K562 (cell line): ENCODE data around the gene PEDS1. TPM values are rescaled to one million over a fixed set of nuclear protein-coding genes. Genes with fewer than 3 reads are reported as not detected.
A peak's percentile ranks its signal among the peaks of the same experiment; 100 is the strongest.

Experiments
- CTBP1 ChIP-seq: fragments of 450-650 bp; IDR thresholded peaks from 2 replicates; pipeline ENCODE4 v1.6.1; 2016; ENCODE audit warnings: borderline replicate concordance
- DIDO1 ChIP-seq: fragments of 450-650 bp; IDR thresholded peaks from 2 replicates; pipeline ENCODE4 v1.6.1; 2016; ENCODE audit warnings: low read depth, missing biosample characterization, missing genetic modification characterization
- FOS ChIP-seq: IDR thresholded peaks from 3 replicates; pipeline ENCODE4 v1.6.1; 2011; ENCODE audit not compliant: insufficient read length; ENCODE audit errors: extremely low read depth
- HDAC3 ChIP-seq: fragments of 450-650 bp; IDR thresholded peaks from 2 replicates; pipeline ENCODE4 v1.6.1; 2018; ENCODE audit warnings: borderline replicate concordance, mild to moderate bottlenecking, moderate library complexity; ENCODE audit not compliant: partially characterized antibody
- KLF16 ChIP-seq: IDR thresholded peaks from 2 replicates; pipeline ENCODE4 v1.6.1; 2016; ENCODE audit warnings: antibody characterized with exemption
- NFYB ChIP-seq: IDR thresholded peaks from 2 replicates; pipeline ENCODE4 v1.6.1; 2011; ENCODE audit warnings: mild to moderate bottlenecking, moderate library complexity; ENCODE audit not compliant: insufficient read length; ENCODE audit errors: extremely low read depth
- SMAD1 ChIP-seq: fragments of 150-350 bp; IDR thresholded peaks from 2 replicates; pipeline ENCODE4 v1.6.1; 2014; ENCODE audit warnings: low read length, low read depth; ENCODE audit not compliant: partially characterized antibody
- SNIP1 ChIP-seq: fragments of 450-650 bp; IDR thresholded peaks from 2 replicates; pipeline ENCODE4 v1.7.1; 2017; ENCODE audit warnings: low read depth, mild to moderate bottlenecking
- SPI1 ChIP-seq: IDR thresholded peaks from 2 replicates; pipeline ENCODE4 v1.6.1; 2011; ENCODE audit warnings: low read depth, low read length, control low read depth, borderline replicate concordance
- polyA plus RNA-seq, 8 experiments: library from polyadenylated mRNA; depleted of rRNA in 4 of 8; stranded (reverse) in 5 of 8; unstranded in 3 of 8; fragments of >200 nt; fragmentation: Nextera tagmentation in 2 of 8; fragmentation: Illumina TruSeq in 1 of 8; extraction: Ambion mirVana in 2 of 8; extraction: Trizol in 1 of 8; gene quantifications; 2 replicates each; pipeline versions ENCODE4 v1.2.1 to v1.2.3, GENCODE V29; 2011 to 2014; ENCODE audit warnings: inconsistent platforms in 1 of 8, missing spikeins in 1 of 8
- total RNA-seq, 7 experiments: library from RNA; depleted of rRNA in 6 of 7; stranded (reverse); fragments of >200 nt in 6 of 7; fragmentation: Illumina TruSeq in 2 of 7; extraction: Trizol in 2 of 7; gene quantifications; 2 replicates each; pipeline versions ENCODE4 v1.2.1 to v1.2.3, GENCODE V29; 2011 to 2021; ENCODE audit warnings: low replicate concordance in 1 of 7
- TF ChIP-seq, protein P1 (sequence below): fragments of 450-650 bp; IDR thresholded peaks from 2 replicates; pipeline ENCODE4 v1.6.1; 2017; ENCODE audit warnings: antibody characterized with exemption, mild to moderate bottlenecking
- TF ChIP-seq, protein P2 (sequence below): sonication (generic); formaldehyde crosslinking; IDR thresholded peaks from 2 replicates; pipeline ENCODE4 v1.8.0; 2022; ENCODE audit warnings: missing genetic modification reagents, mild to moderate bottlenecking, borderline replicate concordance
- TF ChIP-seq, protein P3 (sequence below), 2 experiments: IDR thresholded peaks; 2 replicates each; pipeline ENCODE4 v1.6.1; 2011; ENCODE audit warnings: borderline replicate concordance in 1 of 2, control low read depth in 1 of 2, low read depth in 1 of 2, low read length in 1 of 2, mild to moderate bottlenecking in 1 of 2, mixed read lengths in 1 of 2, moderate library complexity in 1 of 2; ENCODE audit not compliant: insufficient read depth in 1 of 2, insufficient read length in 1 of 2, poor library complexity in 1 of 2, severe bottlenecking in 1 of 2; ENCODE audit errors: extremely low read depth in 1 of 2
- TF ChIP-seq, protein P4 (sequence below): fragments of 450-650 bp; IDR thresholded peaks from 2 replicates; pipeline ENCODE4 v1.7.0; 2016; ENCODE audit warnings: borderline replicate concordance
- TF ChIP-seq, protein P5 (sequence below): fragments of 450-650 bp; formaldehyde crosslinking; conservative IDR thresholded peaks from 2 replicates; pipeline ENCODE4 v1.4.0; 2022; ENCODE audit warnings: mild to moderate bottlenecking, missing genetic modification characterization
- TF ChIP-seq, protein P6 (sequence below), 2 experiments: fragments of 250-450 bp in 1 of 2; fragments of 450-650 bp in 1 of 2; sonication (Bioruptor Pico) in 1 of 2; IDR thresholded peaks; 2 replicates each; pipeline versions ENCODE4 v1.6.1 to v1.8.0; 2016 to 2021; ENCODE audit warnings: mild to moderate bottlenecking in 2 of 2, moderate library complexity in 2 of 2, missing compliant biosample characterization in 1 of 2, missing genetic modification characterization in 1 of 2

Gene PEDS1
- total and polyA plus RNA-seq, 9 of the 15 experiments (the other 6 are each of a cell fraction or from before 2014, with no cell fraction given) = 2.9 to 38.5 (median 24.2) TPM

DNA sequence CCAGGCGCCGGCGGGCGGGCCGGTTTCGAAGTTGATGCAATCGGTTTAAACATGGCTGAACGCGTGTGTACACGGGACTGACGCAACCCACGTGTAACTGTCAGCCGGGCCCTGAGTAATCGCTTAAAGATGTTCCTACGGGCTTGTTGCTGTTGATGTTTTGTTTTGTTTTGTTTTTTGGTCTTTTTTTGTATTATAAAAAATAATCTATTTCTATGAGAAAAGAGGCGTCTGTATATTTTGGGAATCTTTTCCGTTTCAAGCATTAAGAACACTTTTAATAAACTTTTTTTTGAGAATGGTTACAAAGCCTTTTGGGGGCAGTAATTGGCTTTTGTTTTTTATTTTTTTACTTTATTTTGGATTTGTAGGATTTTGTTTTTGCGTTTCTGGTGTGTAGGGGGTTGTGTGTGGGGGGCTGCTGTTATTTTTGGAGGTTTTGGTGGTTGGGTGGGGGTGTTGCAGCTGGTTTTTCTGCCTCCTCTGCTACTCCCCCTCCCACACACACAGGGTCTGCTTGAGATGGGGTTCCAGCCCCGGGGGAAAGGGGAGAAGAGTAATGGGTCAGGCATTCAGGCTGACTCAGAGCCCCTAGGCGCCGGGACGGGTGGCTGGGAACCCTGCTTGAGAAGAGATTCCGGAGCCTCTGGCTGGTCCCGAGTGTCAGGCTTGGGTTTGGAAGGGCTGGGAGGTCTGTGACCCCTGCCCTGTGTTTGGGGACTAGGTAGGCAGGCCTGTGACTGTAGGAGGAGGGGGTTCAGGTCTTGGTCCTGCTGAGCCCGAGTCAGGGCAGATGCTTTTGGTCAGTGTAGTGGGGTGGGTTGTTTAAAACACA, 39.1 kb upstream of the PEDS1 start (continued):
- TF ChIP-seq NFYB (no peak), DIDO1 (tag) (no peak), SNIP1 (peak; percentile 71), SPI1 (no peak), FOS (no peak), KLF16 (no peak), HDAC3 (peak; percentile 78), CTBP1 (no peak), SMAD1 (no peak)
- TF ChIP-seq, protein P1, sequence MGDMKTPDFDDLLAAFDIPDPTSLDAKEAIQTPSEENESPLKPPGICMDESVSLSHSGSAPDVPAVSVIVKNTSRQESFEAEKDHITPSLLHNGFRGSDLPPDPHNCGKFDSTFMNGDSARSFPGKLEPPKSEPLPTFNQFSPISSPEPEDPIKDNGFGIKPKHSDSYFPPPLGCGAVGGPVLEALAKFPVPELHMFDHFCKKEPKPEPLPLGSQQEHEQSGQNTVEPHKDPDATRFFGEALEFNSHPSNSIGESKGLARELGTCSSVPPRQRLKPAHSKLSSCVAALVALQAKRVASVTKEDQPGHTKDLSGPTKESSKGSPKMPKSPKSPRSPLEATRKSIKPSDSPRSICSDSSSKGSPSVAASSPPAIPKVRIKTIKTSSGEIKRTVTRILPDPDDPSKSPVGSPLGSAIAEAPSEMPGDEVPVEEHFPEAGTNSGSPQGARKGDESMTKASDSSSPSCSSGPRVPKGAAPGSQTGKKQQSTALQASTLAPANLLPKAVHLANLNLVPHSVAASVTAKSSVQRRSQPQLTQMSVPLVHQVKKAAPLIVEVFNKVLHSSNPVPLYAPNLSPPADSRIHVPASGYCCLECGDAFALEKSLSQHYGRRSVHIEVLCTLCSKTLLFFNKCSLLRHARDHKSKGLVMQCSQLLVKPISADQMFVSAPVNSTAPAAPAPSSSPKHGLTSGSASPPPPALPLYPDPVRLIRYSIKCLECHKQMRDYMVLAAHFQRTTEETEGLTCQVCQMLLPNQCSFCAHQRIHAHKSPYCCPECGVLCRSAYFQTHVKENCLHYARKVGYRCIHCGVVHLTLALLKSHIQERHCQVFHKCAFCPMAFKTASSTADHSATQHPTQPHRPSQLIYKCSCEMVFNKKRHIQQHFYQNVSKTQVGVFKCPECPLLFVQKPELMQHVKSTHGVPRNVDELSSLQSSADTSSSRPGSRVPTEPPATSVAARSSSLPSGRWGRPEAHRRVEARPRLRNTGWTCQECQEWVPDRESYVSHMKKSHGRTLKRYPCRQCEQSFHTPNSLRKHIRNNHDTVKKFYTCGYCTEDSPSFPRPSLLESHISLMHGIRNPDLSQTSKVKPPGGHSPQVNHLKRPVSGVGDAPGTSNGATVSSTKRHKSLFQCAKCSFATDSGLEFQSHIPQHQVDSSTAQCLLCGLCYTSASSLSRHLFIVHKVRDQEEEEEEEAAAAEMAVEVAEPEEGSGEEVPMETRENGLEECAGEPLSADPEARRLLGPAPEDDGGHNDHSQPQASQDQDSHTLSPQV = no peak; the same call in 1 of the 2 replicates
- TF ChIP-seq, protein P2, sequence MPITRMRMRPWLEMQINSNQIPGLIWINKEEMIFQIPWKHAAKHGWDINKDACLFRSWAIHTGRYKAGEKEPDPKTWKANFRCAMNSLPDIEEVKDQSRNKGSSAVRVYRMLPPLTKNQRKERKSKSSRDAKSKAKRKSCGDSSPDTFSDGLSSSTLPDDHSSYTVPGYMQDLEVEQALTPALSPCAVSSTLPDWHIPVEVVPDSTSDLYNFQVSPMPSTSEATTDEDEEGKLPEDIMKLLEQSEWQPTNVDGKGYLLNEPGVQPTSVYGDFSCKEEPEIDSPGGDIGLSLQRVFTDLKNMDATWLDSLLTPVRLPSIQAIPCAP (CRISPR knock-in tag) = no peak
- TF ChIP-seq, protein P3, sequence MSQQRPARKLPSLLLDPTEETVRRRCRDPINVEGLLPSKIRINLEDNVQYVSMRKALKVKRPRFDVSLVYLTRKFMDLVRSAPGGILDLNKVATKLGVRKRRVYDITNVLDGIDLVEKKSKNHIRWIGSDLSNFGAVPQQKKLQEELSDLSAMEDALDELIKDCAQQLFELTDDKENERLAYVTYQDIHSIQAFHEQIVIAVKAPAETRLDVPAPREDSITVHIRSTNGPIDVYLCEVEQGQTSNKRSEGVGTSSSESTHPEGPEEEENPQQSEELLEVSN (IDR thresholded peaks at IDR 0.05; ENCODE audit: borderline replicate concordance in 1 of 2, extremely low read depth in 1 of 2, insufficient read depth in 1 of 2, insufficient read length in 1 of 2, low read depth in 1 of 2, low read length in 1 of 2, poor library complexity in 1 of 2, severe bottlenecking in 1 of 2) = peak in 1 of 2 experiments; percentile 46
- TF ChIP-seq, protein P4, sequence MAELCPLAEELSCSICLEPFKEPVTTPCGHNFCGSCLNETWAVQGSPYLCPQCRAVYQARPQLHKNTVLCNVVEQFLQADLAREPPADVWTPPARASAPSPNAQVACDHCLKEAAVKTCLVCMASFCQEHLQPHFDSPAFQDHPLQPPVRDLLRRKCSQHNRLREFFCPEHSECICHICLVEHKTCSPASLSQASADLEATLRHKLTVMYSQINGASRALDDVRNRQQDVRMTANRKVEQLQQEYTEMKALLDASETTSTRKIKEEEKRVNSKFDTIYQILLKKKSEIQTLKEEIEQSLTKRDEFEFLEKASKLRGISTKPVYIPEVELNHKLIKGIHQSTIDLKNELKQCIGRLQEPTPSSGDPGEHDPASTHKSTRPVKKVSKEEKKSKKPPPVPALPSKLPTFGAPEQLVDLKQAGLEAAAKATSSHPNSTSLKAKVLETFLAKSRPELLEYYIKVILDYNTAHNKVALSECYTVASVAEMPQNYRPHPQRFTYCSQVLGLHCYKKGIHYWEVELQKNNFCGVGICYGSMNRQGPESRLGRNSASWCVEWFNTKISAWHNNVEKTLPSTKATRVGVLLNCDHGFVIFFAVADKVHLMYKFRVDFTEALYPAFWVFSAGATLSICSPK = no peak
- TF ChIP-seq, protein P5, sequence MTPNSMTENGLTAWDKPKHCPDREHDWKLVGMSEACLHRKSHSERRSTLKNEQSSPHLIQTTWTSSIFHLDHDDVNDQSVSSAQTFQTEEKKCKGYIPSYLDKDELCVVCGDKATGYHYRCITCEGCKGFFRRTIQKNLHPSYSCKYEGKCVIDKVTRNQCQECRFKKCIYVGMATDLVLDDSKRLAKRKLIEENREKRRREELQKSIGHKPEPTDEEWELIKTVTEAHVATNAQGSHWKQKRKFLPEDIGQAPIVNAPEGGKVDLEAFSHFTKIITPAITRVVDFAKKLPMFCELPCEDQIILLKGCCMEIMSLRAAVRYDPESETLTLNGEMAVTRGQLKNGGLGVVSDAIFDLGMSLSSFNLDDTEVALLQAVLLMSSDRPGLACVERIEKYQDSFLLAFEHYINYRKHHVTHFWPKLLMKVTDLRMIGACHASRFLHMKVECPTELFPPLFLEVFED (CRISPR knock-in tag) = no peak
- TF ChIP-seq, protein P6, sequence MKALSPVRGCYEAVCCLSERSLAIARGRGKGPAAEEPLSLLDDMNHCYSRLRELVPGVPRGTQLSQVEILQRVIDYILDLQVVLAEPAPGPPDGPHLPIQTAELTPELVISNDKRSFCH (CRISPR knock-in tag; IDR thresholded peaks at IDR 0.05) = no peak
- TF ChIP-seq, protein P6 (tag; IDR thresholded peaks at IDR 0.05) = no peak
